HG03432 (cell line): ENCODE results near the gene NUP210L.

Experiments
- ATAC-seq: cut with Tn5 transposase; IDR thresholded peaks from one replicate; pipeline ENCODE4 v1.9.1; 2021; ENCODE audit warnings: mild to moderate bottlenecking, moderate library complexity; ENCODE audit not compliant: unreplicated experiment

NUP210L gene

DNA sequence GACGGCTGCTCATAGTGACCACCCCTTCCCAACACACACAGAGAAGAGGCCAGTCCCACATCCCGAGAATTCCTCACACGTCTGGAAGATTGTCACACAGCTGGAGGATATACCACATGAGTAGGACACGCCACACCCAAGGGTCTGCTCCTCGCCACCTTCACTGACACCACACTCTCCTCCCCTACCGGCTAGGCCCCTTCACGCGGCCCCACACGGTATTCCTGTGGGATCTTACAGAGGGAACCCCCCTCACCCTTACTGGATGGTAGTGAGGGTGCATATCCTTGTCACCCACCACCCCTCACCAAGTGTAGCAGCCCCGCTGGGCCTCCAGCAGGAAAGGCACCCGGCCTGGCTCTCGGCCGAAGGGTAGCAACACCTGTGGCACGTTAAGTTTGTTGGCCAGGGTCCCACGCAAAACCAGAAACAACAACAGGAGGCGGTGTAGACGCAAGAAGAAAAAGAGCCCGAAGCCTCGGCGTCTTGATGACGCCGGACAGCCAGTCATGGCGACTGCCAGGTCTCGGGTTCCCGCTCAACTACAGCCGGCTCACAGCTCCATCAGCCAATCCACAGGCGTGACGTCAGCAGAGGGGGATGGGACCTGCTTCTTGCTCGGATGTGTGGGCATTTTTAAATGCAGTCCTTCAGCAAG is at the start of gene NUP210L:
TSS of gene NUP210L (minus strand) at position 540 of the 658 bp plus-strand sequence.
- ATAC-seq = no peak

- no peak for ATAC-seq
Observed at GRCh38 chr1:154199563-154199879, 44.6 kb upstream of the NUP210L start.

- ATAC-seq = no peak
Observed at GRCh38 chr1:154198756-154199562, 44.1 kb upstream of the NUP210L start.

DNA sequence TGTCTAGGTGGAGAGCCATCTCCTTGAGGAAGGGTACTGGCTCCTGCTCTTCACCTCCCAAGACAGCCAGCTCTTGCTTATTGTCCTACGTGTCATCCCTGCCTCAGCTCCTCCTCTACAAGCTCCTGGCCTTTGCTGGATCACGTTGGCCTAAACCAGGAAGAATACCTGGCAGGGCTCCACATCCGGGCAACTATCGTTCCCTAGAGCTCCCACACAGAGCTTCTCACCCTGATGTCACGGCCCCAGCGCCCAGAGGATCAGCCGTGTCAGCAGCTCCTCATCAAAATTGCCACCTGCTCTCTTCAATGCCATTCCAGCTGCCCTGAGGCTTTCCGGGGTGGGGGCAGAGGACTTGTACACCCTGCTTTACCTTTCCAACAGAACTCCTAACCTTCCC is 38.9 kb upstream of the NUP210L start:
- ATAC-seq = no peak

DNA sequence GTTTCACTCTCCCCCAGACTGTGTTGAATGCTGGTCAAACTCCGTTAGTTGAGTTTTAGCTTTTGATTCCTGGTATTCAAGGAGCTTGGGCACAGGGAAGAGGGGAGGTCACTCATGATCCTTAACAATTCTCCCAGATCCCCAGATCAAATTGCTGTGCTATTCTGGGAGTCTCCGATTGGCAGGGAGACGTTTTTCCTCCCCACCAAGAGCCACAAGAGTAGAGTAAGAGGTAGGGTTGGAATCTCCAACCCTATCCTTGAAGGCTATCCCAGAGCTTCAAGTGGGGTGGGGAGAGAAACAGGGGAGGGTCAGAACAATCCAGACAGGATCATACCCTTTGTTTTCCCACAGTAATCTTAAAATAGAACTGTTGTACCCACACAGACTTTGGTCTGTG is 37.6 kb upstream of the NUP210L start:
- no peak for ATAC-seq

DNA sequence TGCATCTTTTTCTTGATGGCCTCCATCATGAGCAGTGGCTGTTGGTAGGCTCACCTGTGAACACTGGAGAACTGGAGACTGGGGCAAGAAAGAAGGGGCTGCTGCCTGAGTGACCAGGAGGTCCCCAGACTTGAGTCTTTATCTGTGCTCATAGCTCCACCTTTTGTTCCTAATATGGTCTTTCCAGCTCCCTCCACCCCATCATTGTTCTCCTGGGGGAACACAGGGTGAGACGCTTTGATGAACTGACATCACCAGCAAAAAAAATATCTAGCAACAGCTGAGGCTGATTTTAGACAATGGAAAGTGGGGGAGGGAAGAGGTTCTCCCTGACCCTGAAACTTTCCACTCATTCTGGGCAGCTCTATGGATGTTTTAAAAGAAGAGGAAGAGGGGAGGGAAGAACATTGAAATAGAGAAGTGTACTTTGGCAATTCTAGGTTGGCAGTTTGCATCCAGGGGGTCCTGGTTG is 37.2 kb upstream of the NUP210L start, which contains the start of gene TPM3:
TSS of gene TPM3 (minus strand) at position 111 of the 472 bp plus-strand sequence. CDS start at position 29, 82 bp downstream.
- no peak for ATAC-seq

- no peak for ATAC-seq
Observed at GRCh38 chr1:154190550-154190949, 35.7 kb upstream of the NUP210L start.

DNA sequence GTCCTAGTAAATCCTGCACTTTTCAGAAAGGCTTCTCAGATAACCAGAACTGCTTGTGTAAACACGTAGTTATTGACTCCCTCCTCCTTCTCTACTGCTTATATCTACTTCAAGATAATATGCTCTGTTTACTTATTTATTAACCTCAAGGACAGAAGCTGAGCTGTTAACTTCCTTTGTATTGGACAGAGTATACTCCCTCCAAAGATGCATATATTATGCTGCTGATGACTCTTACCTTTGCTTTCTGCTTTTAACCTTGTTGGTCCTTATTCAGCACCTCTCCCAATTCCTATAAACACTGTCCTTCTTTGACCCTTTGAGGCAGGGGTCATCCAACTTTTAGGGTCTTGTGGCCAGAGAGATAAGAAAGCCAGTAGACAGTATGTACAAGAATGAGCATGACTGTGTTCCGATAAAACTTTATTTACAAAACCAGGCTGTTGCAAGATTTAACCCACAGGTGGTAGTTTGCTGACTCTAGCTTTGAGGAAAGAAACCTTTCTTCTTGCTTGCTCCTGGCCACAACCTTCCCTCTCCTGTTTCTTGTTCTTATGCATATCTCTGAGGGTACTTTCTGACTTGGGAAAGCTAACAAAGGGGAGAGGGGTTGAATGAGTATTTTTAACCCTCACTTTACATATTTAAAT is 32.1 kb upstream of the NUP210L start:
- ATAC-seq = no peak

DNA sequence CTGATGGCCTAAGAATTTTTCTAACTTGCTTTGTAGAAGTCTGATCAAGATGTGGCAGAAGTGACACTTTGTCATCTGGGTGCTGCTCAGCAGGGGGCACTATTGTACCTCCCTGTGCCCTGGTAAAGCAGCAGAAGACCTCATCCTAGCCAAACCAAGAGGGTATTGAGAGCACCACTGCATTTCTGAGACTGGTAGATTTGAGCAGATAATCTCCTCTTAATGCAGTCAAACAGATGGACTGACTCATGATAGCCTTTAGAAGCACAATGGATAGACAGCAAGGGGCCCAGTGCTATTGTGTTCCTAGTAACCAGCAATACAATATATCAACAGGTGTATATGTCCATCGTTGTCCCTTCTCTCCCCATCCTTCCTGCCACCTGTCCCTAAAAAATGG is 31.3 kb upstream of the NUP210L start:
- no peak for ATAC-seq

GRCh38 chr1:154183046-154183915 is 28.4 kb upstream of the NUP210L start:
- ATAC-seq = peak; percentile 84

DNA sequence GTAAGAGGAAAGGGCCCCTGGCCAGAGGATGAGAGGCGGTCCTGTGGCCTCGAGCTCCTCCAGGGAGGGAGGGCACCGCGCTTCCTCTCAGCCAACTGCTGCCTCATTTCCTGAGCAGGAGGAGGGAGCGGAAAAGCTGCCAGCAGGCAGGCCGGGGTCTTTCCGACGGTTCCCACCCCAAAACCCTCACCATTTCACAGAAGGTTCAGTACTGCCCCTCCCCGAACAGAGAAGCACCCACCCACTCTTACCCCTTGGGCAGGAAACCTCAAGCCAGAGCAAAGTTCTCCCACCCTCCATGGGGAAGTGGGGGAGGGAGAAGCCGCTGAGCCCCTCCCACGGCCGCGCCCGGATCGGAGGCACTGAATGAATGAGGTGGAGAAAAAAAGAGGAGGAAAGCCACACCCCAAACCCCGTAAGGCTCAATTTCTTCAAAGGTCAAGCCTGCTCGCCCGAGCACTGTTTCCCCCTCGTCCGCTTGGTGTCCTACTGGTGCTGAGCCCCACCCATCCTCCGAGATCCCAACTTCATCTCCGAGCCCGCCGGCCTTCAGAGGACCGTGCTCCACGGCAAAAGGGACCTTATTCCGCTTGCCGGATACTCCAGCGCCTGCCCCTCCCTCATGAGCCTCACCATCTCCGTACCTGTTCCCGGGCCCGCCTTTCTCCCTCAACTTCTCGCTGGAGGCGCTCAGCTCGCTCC is 27.6 kb upstream of the NUP210L start:
- ATAC-seq = peak; percentile 51

DNA sequence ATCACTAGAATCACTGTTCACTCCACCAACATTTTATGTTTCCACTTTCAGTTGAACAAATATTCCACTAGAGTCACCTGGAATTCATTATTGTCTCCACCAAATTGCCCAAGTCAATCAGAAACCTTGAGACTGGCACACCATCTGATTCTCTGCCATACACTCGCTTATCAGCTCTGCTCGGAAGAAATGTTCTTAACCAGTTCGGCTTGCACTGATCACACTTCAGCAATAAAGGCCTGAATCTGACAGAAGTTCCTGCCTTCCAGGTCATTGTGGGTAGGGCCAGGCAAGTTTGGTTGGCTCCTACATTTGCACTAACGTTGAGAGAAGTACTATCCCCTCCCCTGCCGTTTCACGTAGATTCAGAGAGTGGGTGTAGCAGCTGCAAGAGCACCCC is 27.1 kb upstream of the NUP210L start:
- ATAC-seq = no peak

- ATAC-seq = no peak
Observed at GRCh38 chr1:154179946-154180687, 25.2 kb upstream of the NUP210L start.

DNA sequence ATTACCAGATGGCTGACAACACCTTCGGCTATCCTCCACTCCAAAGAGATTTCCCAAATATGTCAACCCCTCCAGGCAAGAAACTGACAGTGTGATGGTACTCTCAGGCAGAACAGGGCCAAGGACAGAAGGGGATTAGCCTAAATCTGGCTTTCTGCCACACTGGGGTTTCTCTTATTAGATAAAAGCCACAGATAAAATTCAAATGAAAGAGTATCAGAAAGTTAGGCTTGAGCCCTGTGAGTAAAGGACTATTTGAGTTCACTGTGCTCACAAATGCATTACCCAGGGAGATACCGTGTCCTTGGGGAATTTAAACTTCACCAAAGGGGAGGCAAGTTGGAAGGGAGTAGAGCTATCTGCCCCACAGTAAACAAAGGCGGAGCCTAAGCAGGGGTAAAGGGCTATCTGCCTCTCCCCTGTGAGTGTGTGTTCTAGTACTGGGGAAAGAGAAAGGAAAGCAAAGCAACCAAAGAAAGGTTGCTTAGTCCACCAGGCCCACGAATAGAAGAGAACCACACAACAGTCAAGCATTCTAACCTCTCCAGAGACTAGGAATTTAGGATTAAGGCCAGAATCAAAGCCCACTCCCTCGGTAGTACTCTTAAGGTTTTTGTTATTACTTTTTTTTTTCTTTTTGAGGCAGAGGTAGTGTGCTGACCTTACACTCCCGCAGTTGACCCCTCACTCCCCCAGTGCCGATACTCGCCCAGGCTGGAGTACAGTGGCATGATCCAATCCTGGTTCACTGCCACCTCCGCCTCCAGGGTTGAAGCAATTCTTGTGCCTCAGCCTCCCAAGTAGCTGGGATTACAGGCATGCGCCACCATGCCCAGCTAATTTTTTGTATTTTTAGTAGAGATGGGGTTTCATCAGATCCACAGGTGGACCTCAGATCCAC is 24.3 kb upstream of the NUP210L start:
- ATAC-seq = no peak

GRCh38 chr1:154178013-154178412 is 23.1 kb upstream of the NUP210L start:
- no peak for ATAC-seq

DNA sequence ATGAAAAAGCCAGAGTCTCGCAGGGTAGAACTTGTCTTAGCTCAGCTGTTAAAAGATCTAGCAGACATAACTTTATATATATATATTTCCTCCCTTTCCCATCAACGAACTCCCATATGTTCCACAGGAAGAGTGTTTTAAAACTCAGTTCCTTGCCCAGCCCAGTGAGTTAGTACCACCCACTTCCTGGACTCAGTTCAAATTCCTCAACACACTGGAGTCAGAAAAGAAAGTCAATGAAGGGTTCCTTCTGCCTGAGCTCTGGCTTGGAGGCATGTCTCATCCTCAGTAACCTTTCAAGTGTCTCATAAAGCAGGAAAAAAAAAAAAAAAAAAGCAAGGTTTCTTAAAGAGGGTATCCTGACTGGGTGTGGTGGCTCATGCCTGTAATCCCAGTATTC is 21.5 kb upstream of the NUP210L start:
- no peak for ATAC-seq

DNA sequence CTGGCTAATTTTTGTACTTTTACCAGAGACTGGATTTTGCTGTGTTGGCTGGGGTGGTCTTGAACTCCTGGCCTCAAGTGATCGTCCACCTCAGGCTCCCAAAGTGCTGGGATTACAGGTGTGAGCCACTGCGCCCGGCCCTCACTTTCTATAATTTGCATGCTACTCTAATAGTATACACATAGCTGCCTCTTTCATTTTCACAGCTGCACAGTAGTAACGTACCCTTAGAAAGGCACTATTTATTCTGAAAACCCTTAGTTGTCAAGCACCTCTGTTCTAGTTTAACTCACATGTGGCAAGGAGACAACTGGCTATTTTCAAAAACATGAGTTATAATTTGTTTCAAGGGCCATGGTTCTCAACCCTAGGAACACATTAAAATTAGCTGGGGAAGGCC is 19.8 kb upstream of the NUP210L start:
- ATAC-seq = peak; percentile 40

DNA sequence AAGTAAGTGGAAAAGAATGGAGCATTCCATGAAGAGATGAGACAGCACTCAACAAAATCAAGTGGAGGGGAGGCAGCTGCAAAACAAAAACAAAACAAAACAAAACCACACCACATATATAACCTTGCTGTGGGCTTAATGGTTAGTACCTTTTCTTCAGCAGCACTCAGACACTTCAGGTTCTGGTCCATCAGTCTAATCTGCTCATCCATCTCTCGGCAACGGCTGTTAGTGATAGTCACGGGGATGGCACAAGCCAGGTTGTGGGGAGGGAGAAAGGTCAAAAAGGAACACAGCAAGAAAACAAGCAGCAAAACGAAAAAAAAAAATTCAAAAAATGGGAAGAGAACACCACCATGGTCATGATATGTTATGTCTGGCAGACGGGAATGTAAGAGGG is 17.0 kb upstream of the NUP210L start:
- ATAC-seq = no peak

GRCh38 chr1:154171223-154171583 is 16.3 kb upstream of the NUP210L start:
- no peak for ATAC-seq
